NB4 (cell line): ENCODE data around the gene UPP2.

Experiments
- TF ChIP-seq, protein P1 (sequence below): IDR thresholded peaks from one replicate; pipeline ENCODE4 v1.5.1; 2012; ENCODE audit warnings: low read depth, low read length
- TF ChIP-seq, protein P2 (sequence below): IDR thresholded peaks from 2 replicates; pipeline ENCODE4 v1.6.1; 2011; ENCODE audit warnings: low read depth, low read length

DNA sequence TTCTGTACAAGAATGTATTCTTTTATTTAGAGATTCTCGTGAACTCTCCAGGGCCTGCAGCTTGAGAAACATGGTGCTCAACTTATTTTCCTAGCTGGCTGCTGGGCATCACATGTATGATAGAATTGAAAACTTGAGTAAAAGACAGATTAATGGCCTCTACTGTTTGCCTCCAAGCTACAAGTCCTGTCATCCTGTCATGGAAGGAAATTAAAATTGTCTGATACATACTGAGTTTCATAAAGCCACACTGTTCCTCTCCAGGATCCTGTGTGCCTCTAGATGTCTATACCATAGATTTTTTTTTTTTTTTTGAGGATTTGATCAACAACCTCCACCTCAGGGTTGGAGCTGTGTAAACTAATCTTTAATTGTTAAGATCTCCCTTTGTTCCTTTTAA, 38.5 kb downstream of the UPP2 start:
- TF ChIP-seq, protein P1, sequence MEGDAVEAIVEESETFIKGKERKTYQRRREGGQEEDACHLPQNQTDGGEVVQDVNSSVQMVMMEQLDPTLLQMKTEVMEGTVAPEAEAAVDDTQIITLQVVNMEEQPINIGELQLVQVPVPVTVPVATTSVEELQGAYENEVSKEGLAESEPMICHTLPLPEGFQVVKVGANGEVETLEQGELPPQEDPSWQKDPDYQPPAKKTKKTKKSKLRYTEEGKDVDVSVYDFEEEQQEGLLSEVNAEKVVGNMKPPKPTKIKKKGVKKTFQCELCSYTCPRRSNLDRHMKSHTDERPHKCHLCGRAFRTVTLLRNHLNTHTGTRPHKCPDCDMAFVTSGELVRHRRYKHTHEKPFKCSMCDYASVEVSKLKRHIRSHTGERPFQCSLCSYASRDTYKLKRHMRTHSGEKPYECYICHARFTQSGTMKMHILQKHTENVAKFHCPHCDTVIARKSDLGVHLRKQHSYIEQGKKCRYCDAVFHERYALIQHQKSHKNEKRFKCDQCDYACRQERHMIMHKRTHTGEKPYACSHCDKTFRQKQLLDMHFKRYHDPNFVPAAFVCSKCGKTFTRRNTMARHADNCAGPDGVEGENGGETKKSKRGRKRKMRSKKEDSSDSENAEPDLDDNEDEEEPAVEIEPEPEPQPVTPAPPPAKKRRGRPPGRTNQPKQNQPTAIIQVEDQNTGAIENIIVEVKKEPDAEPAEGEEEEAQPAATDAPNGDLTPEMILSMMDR, result no peak
- TF ChIP-seq, protein P2, sequence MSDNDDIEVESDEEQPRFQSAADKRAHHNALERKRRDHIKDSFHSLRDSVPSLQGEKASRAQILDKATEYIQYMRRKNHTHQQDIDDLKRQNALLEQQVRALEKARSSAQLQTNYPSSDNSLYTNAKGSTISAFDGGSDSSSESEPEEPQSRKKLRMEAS, result no peak
